Measurements from ENCODE around the gene SLC9A5. TPM values are rescaled to one million over a fixed set of nuclear protein-coding genes. Genes with fewer than 3 reads are reported as not detected.

Gene SLC9A5
- total RNA-seq, 1 donor from 2014 or later: 2.5 TPM

DNA sequence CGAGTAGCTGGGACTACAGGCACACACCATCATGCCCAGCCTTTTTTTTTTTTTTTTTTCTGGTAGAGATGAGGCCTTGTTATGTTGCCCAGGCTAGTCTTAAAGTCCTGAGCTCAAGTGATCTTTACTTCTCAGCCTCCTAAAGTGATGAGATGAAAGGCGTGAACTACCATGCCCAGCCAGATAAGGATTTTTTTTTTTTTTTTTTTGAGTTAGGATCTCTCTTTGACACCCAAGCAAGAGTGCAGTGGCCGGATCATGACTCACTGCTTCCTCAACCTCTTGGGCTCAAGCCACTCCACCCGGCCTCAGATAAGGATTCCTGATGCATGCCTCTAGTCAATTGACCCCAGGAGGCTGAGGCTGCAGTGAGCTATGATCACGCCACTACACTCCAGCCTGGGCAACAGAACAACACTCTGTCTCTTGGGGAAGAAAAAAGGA lies 19.4 kb downstream of the SLC9A5 start:
- H3K27me3 Mint-ChIP-seq: peaks cover 2% of the 10 kb centered on the region
- H3K4me3 Mint-ChIP-seq: no peak overlapping the region
- ATAC-seq (ENCODE audit: low read depth) (no peak), DNase-seq (no peak)
- POLR2A ChIA-PET: no interaction called here
- H3K36me3 Mint-ChIP-seq (ENCODE audit: low read depth): peaks cover 3% of the 10 kb centered on the region
- H3K9me3 Mint-ChIP-seq: no peaks in the 10 kb centered on the region
- H3K27ac Mint-ChIP-seq: no peak overlapping the region
- CTCF ChIA-PET: interaction anchor here (0.6 kb wide), 1 partner anchor 215 kb away, joined by 3 read pairs; no protein-coding TSS in a partner anchor
- no peaks in the 10 kb centered on the region for H3K4me1 Mint-ChIP-seq
- TF ChIP-seq, protein P1, sequence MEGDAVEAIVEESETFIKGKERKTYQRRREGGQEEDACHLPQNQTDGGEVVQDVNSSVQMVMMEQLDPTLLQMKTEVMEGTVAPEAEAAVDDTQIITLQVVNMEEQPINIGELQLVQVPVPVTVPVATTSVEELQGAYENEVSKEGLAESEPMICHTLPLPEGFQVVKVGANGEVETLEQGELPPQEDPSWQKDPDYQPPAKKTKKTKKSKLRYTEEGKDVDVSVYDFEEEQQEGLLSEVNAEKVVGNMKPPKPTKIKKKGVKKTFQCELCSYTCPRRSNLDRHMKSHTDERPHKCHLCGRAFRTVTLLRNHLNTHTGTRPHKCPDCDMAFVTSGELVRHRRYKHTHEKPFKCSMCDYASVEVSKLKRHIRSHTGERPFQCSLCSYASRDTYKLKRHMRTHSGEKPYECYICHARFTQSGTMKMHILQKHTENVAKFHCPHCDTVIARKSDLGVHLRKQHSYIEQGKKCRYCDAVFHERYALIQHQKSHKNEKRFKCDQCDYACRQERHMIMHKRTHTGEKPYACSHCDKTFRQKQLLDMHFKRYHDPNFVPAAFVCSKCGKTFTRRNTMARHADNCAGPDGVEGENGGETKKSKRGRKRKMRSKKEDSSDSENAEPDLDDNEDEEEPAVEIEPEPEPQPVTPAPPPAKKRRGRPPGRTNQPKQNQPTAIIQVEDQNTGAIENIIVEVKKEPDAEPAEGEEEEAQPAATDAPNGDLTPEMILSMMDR (IDR thresholded peaks at IDR 0.05): no peak
- intact Hi-C loops (cut with micrococcal nuclease): no loop called here

DNA sequence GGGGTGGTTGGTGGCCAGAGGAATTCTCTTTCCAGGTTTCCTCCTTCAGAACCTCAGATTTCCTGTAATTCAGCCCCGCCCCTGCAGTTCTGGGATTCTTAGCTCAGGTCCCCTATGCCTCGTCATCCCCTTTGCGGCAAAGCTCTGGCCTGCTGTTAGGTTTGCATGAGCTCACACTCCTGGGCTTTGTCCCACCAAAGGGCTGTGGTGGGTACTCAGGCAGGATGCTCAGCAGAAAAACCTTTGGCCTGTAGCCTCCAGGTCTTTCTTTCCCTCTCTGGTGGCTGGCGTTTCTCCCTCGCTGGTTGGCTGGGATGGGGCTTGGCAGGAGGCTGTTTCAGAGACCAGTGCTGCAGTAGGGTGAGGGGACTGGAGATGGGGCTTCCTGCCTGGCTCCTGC lies 21.0 kb downstream of the SLC9A5 start:
- Mint-ChIP-seq H3K4me3 (no peak overlapping the region), H3K27me3 (no peaks in the 10 kb centered on the region), H3K9me3 (no peaks in the 10 kb centered on the region), H3K4me1 (no peaks in the 10 kb centered on the region), H3K36me3 (ENCODE audit: low read depth) (peaks cover 3% of the 10 kb centered on the region), H3K27ac (no peak overlapping the region)
- DNase-seq (no peak), ATAC-seq (ENCODE audit: low read depth) (no peak)
- ChIA-PET POLR2A (no interaction called here), CTCF (no interaction called here)
- TF ChIP-seq, protein P1 (IDR thresholded peaks at IDR 0.05): no peak
- intact Hi-C loops (cut with micrococcal nuclease): no loop called here

DNA sequence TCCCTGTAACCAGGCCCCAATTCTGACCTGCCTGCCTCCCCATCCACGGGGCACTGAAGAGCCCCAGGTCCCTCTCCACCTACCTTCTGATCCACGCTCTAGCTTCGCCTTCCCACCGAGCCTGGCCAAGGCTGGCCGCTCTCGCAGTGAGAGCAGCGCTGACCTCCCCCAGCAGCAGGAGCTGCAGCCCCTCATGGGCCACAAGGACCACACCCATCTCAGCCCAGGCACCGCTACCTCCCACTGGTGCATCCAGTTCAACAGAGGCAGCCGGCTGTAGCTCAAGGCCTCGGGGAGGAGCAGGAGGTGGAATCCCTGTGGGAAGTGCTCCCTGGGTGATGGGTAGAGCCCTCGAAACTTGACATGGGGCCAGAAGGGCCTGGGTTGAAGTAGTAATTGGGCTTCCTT lies 22.2 kb downstream of the SLC9A5 start:
- DNase-seq: no peak
- no peak overlapping the region for H3K27ac Mint-ChIP-seq
- TF ChIP-seq, protein P1 (IDR thresholded peaks at IDR 0.05): no peak
- POLR2A ChIA-PET: interaction anchor here (0.6 kb wide), 1 partner anchor 448 kb away, joined by 5 read pairs; the partner anchor contains the start of gene GFOD2
- intact Hi-C loops (cut with micrococcal nuclease): no loop called here
- H3K4me1 Mint-ChIP-seq: no peaks in the 10 kb centered on the region
- no peaks in the 10 kb centered on the region for H3K27me3 Mint-ChIP-seq
- H3K9me3 Mint-ChIP-seq: no peaks in the 10 kb centered on the region
- CTCF ChIA-PET: no interaction called here
- ATAC-seq (ENCODE audit: low read depth): no peak
- no peak overlapping the region for H3K4me3 Mint-ChIP-seq
- H3K36me3 Mint-ChIP-seq (ENCODE audit: low read depth): peaks cover 5% of the 10 kb centered on the region

DNA sequence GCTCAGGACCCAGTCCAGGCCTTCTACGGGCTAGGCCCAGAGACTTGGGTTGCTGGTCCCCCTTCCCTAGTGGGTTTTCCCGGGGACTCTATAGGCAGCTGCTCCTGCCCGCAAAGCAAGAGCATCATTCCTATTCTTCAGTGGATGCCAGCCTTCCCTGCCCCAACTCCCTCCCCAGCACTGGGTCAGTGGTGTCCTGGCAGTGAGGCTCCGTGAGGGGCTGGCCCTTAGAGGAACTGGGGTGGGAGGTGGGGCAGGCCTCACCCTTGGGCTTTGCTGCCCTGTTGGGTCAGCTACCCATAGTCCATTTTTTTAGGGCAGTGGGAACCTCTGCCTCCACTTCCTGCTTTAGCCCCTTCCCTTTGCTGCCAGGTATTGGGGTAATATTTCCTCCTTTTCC lies 22.7 kb downstream of the SLC9A5 start:
- Mint-ChIP-seq H3K27ac (no peak overlapping the region), H3K9me3 (no peaks in the 10 kb centered on the region), H3K4me3 (no peak overlapping the region), H3K36me3 (ENCODE audit: low read depth) (peaks cover 8% of the 10 kb centered on the region), H3K4me1 (no peaks in the 10 kb centered on the region), H3K27me3 (no peaks in the 10 kb centered on the region)
- DNase-seq (no peak), ATAC-seq (ENCODE audit: low read depth) (no peak)
- intact Hi-C loops (cut with micrococcal nuclease): no loop called here
- POLR2A ChIA-PET: no interaction called here
- TF ChIP-seq, protein P1 (IDR thresholded peaks at IDR 0.05): no peak
- CTCF ChIA-PET: no interaction called here

DNA sequence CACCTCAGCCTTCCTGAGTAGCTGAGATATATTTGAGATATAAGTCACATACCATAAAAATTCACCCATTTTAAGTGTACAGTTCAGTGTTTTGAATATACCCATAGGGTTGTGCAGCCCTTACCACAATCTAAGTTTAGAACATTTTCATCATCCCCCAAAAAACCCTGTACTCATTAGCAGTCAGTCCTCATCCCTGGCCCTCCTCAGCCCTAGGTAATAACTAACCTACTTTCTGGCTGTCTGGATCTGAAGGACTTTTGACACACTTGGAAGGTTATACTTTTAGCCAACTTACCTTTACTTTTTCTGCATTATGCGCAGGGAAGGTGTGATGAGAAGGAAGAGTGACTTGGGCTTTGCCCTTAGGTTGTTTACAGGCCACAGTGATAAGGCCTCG lies 26.5 kb downstream of the SLC9A5 start:
- no peak for ATAC-seq (ENCODE audit: low read depth)
- intact Hi-C loops (cut with micrococcal nuclease): loop anchor here (5.0 kb wide), 1 partner anchor 52 kb away; the partner anchor contains the start of genes KCTD19 and LRRC36
- Mint-ChIP-seq H3K36me3 (ENCODE audit: low read depth) (peaks cover 14% of the 10 kb centered on the region), H3K4me1 (peaks cover 3% of the 10 kb centered on the region), H3K9me3 (no peaks in the 10 kb centered on the region), H3K27me3 (no peaks in the 10 kb centered on the region), H3K27ac (no peak overlapping the region), H3K4me3 (no peak overlapping the region)
- ChIA-PET POLR2A (no interaction called here), CTCF (no interaction called here)
- DNase-seq: no peak
- TF ChIP-seq, protein P1 (IDR thresholded peaks at IDR 0.05): no peak
